Spleen (tissue), 11 donors: ENCODE measurements around the gene USP32. TPM values are rescaled to one million over a fixed set of nuclear protein-coding genes. Genes with fewer than 3 reads are reported as not detected.

ENCODE experiments used
- DNase-seq: peaks from one replicate; pipeline ENCODE4 v3.0.0-alpha.2; 2020
- H3K27ac ChIP-seq, 8 donors: fragments of 200-600 bp; sonication (generic) in 7 of 8; 1 replicate in 4 of 8; 2 replicates in 4 of 8; pipeline versions ENCODE4 v1.5.0 to v1.8.0; 2016 to 2021; ENCODE audit warnings: inconsistent platforms in 4 of 8, mild to moderate bottlenecking in 4 of 8, moderate library complexity in 1 of 8
- H3K27me3 ChIP-seq, 7 donors: fragments of 200-600 bp; sonication (generic) in 6 of 7; replicated peaks in 1 of 7; 1 replicate in 4 of 7; 2 replicates in 3 of 7; pipeline versions ENCODE4 v1.5.0 to v1.8.0; 2016 to 2021; ENCODE audit warnings: inconsistent platforms in 3 of 7, mild to moderate bottlenecking in 1 of 7
- H3K36me3 ChIP-seq, 6 donors: fragments of 200-600 bp; sonication (generic) in 5 of 6; 1 replicate in 4 of 6; 2 replicates in 2 of 6; pipeline versions ENCODE4 v1.5.0 to v1.8.0; 2016 to 2021; ENCODE audit warnings: inconsistent platforms in 2 of 6
- H3K4me1 ChIP-seq, 6 donors: fragments of 200-600 bp; sonication (generic) in 5 of 6; 1 replicate in 3 of 6; 2 replicates in 3 of 6; pipeline versions ENCODE4 v1.5.0 to v1.8.0; 2016 to 2021; ENCODE audit warnings: inconsistent platforms in 3 of 6
- H3K4me3 ChIP-seq, 8 donors: fragments of 200-600 bp; sonication (generic) in 7 of 8; 1 replicate in 4 of 8; 2 replicates in 4 of 8; pipeline versions ENCODE4 v1.5.0 to v1.8.0; 2016 to 2021; ENCODE audit warnings: inconsistent platforms in 4 of 8, mild to moderate bottlenecking in 4 of 8, moderate library complexity in 2 of 8
- H3K9me3 ChIP-seq, 8 donors: fragments of 200-600 bp; sonication (generic) in 7 of 8; 1 replicate in 4 of 8; 2 replicates in 4 of 8; pipeline versions ENCODE4 v1.5.0 to v1.8.0; 2016 to 2021; ENCODE audit warnings: inconsistent platforms in 4 of 8
- CTCF ChIP-seq, 11 experiments: fragments of 200-600 bp in 7 of 11; fragments of 450-650 bp in 4 of 11; sonication (generic) in 4 of 11; IDR thresholded peaks in 8 of 11; conservative IDR thresholded peaks in 3 of 11; 1 replicate in 7 of 11; 2 replicates in 4 of 11; pipeline versions ENCODE4 v1.4.0 to v1.8.0; 2016 to 2021; ENCODE audit warnings: antibody characterized with exemption in 11 of 11, inconsistent platforms in 4 of 11, mild to moderate bottlenecking in 1 of 11
- POLR2A ChIP-seq, 3 donors: fragments of 450-650 bp; IDR thresholded peaks; one replicate each; pipeline ENCODE4 v1.5.1; 2017; ENCODE audit warnings: antibody characterized with exemption in 3 of 3, mild to moderate bottlenecking in 1 of 3
- POLR2AphosphoS5 ChIP-seq, 3 donors: sonication (generic); formaldehyde crosslinking; IDR thresholded peaks; one replicate each; pipeline ENCODE4 v1.5.1; 2017; ENCODE audit warnings: antibody characterized with exemption in 3 of 3
- WGBS, 5 donors: extraction: QIAGEN DNeasy Blood & Tissue Kit in 3 of 5; methylation state at CpG; one replicate each; pipeline versions ENCODE4 v1.1.5 to v1.1.7; 2013 to 2018; 5-methylcytosine and 5-hydroxymethylcytosine counted together
- intact Hi-C: fragments of 100-400 bp; cut with DNase I; formaldehyde crosslinking; loops from one replicate; pipeline ENCODE4 v1.15.0; 2023; ENCODE audit warnings: low total_unique reads
- polyA plus RNA-seq, 3 donors: library from polyadenylated mRNA; stranded (reverse); fragments of 200-250 nt; gene quantifications; one replicate each; pipeline ENCODE4 v1.2.1, GENCODE V29; 2013
- total RNA-seq, 7 donors: library from RNA; depleted of rRNA in 3 of 7; stranded (reverse); fragments of >200 nt in 3 of 7; fragmentation: NEBNext Ultra II Directional in 4 of 7; extraction: Animal tissue kit (Norgen Biotek cat#: 25700) in 4 of 7; gene quantifications; one replicate each; pipeline versions ENCODE4 v1.1.0 to v1.2.1, GENCODE V29; 2016 to 2021
- donor health status: healthy with polysubstance abuse.
- donor health status: DM: no; HTN: no; CAD: no; lungs with moderate emphysema.
- donor health status: DM: no; HTN: no; CAD: no.
- donor health status: Bipolar disorder and iron deficiency.
- donor health status: healthy.
- donor health status: DM: no; HTN: no; CAD: no.
- donor health status: DM: yes; HTN: yes; CAD: no.

USP32 gene
- total and polyA plus RNA-seq, 10 donors: 7.3 to 115 (median 79.8) TPM

GRCh38 chr17:60163108-60163784, 228.7 kb downstream of the USP32 start:
- Histone ChIP-seq H3K9me3 (no peaks in the 10 kb centered on the region), H3K4me3 (no peak overlapping the region), H3K27ac (peak overlapping the region in 2 of 8 donors; percentile 56 to 70), H3K27me3 (peaks cover 0 to 36% (median 0%) of the 10 kb centered on the region in 7 donors), H3K36me3 (peaks cover 0 to 18% (median 0%) of the 10 kb centered on the region in 6 donors), H3K4me1 (peaks cover 0 to 48% (median 19%) of the 10 kb centered on the region in 6 donors)
- TF ChIP-seq POLR2AphosphoS5 (IDR thresholded peaks at IDR 0.05) (peak in 1 of 3 donors; percentile 42), CTCF (IDR thresholded peaks at IDR 0.05 in 8 of 11, conservative IDR thresholded peaks at IDR 0.05 in 3 of 11) (no peak)
- intact Hi-C loops: no loop called here
- no peak for DNase-seq
- 52 to 66% (median 60%) methylated on average over 19 to 20 of the region's 20 CpGs for WGBS, 5 donors

GRCh38 chr17:60161598-60162330, 230.2 kb downstream of the USP32 start:
- Histone ChIP-seq H3K4me1 (peaks cover 0 to 48% (median 19%) of the 10 kb centered on the region in 6 donors), H3K36me3 (peaks cover 0 to 33% (median 0%) of the 10 kb centered on the region in 6 donors), H3K27ac (peak overlapping the region in 3 of 8 donors; percentile 51 to 70 (median 56)), H3K4me3 (peak overlapping the region in 1 of 8 donors; percentile 25), H3K27me3 (peaks cover 0 to 51% (median 0%) of the 10 kb centered on the region in 7 donors), H3K9me3 (no peaks in the 10 kb centered on the region)
- intact Hi-C loops: no loop called here
- no peak for TF ChIP-seq CTCF (IDR thresholded peaks at IDR 0.05 in 8 of 11, conservative IDR thresholded peaks at IDR 0.05 in 3 of 11)
- no peak for TF ChIP-seq POLR2A (IDR thresholded peaks at IDR 0.05)
- TF ChIP-seq POLR2AphosphoS5 (IDR thresholded peaks at IDR 0.05): peak in 2 of 3 donors; percentile 38 to 73
- peak; percentile 86 for DNase-seq
- 26 to 34% (median 30%) methylated on average over 13 to 17 of the region's 17 CpGs for WGBS, 5 donors

GRCh38 chr17:60160829-60161501, 231.0 kb downstream of the USP32 start:
- WGBS, 5 donors: 65 to 78% (median 71%) methylated on average over 7 to 10 of the region's 10 CpGs
- peak overlapping the region in 1 of 8 donors; percentile 25 for H3K4me3 ChIP-seq
- no peaks in the 10 kb centered on the region for H3K9me3 ChIP-seq
- H3K4me1 ChIP-seq: peaks cover 0 to 45% (median 19%) of the 10 kb centered on the region in 6 donors
- H3K36me3 ChIP-seq: peaks cover 0 to 40% (median 0%) of the 10 kb centered on the region in 6 donors
- intact Hi-C loops: no loop called here
- TF ChIP-seq CTCF (IDR thresholded peaks at IDR 0.05 in 8 of 11, conservative IDR thresholded peaks at IDR 0.05 in 3 of 11) (no peak), POLR2A (IDR thresholded peaks at IDR 0.05) (no peak), POLR2AphosphoS5 (IDR thresholded peaks at IDR 0.05) (no peak)
- peaks cover 0 to 59% (median 0%) of the 10 kb centered on the region in 7 donors for H3K27me3 ChIP-seq
- H3K27ac ChIP-seq: peak overlapping the region in 3 of 8 donors; percentile 51 to 70 (median 56)
- DNase-seq: no peak
